Jurkat, Clone E6-1 (cell line): ENCODE measurements around the gene FUT8. TPM values are rescaled to one million over a fixed set of nuclear protein-coding genes. Genes with fewer than 3 reads are reported as not detected.

Experiments
- DNase-seq: peaks from one replicate; pipeline ENCODE4 v3.0.0-alpha.2; 2011; ENCODE audit warnings: low read depth, low spot score
- H3K4me3 ChIP-seq: 2 replicates; pipeline ENCODE4 v1.5.1; 2011; ENCODE audit warnings: mild to moderate bottlenecking, low read length, control low read depth, moderate library complexity
- polyA plus RNA-seq: library from polyadenylated mRNA; unstranded; fragments of >200 nt; gene quantifications from one replicate; pipeline ENCODE4 v1.2.1, GENCODE V29; 2012; ENCODE audit warnings: missing spikeins; ENCODE audit not compliant: insufficient read length, insufficient read depth

The FUT8 gene
- polyA plus RNA-seq = 41.8 TPM

DNA sequence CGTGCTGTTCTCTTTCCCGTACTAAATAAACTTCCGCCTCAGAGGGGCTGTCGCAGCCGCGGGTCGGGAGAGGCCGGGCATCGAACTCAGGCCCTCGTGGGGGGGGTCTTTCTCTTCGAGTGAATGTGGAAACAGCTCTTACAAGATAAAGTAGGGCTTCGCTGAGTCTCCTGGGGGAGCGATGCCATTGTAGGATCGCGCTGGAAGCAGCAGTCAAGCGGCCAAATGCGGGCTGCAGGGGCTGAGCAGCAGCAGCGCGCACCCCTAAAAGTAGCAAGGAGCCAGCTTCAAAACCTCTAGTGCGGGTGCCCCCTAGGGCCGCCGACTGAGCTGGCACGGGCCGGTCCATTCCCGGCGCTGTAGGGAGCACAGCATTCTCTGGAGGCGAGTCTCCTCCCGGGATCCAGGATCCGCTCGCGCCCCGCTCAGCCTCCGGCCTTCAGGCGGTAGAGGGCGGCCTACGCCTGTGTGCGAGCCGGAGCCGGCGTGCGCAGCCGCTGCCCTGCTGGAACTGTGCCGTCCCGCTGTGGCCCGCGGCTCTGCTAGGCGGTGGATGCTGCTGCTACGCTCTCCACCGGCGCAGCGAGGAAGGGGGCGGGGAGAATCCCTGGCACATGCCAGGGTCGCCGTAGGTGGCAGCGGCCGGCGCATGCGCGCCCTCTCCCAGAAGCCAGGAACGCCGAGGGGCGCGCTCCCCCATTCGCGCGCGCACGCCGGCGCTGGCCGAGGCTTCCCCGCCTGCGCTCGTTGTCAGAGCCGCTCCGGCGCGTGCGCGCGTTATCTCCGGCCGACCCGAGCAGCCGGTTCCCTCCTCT lies at the start of gene FUT8:
Gene FUT8 (plus strand): TSS at position 699 of the 815 bp plus-strand sequence. CDS start 148,834 bp downstream, outside the sequence.
- H3K4me3 ChIP-seq = peak within 1 kb of the TSS; percentile 67
- peak; percentile 93 for DNase-seq

DNA sequence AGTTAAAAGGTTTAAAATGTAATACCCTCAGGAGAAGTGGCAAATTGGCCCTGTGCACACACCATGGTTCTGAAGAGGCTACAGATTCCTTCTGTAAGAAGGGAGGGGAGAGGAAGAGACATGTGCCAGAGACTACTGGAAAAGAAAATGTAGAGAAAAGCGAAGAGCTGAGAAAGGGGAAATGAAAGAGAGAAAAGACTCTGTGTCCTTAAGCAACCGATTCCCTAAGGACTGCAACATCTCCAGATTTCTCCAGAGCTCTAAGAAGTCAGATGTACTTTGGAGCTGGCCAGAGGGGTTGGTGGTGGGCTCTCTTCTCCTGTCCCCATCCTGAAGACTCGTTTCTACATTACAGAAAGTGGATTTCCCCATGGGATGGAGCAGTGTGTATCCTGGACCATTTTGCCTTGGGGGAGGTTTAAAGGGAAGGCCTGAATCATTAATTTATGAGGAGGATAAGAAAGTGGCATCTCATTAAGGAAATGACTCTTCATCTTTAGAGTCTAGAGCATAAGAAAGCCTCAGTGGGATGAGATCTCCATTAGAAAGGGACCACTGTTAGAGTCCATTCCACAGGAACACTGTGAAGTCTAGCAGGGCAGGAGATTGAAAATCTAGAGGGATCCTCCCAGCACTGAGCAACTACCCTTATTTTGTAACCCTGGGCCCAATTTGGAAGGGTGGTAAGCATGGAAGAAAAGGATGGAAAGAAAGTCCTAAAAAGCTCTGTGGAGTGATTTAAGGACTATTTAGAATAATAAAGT lies 45.5 kb upstream of the FUT8 start:
- DNase-seq = no peak
- H3K4me3 ChIP-seq = no peak overlapping the region

DNA sequence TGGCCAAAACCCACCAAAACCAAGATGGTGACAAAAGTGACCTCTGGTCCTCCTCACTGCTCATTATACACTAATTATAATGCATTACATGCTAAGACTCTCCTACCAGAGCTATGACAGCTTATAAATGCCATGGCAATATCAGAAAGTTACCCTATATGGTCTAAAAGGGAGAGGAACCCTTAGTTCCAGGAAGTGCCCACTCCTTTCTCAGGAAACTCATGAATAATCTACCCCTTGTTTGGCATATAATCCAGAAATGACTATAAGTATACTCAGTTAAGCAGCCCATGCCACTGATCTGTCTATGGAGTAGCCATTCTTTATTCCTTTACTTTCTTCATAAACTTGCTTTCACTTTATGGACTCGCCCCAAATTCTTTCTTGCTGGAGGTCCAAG lies 43.0 kb upstream of the FUT8 start:
- no peak for DNase-seq
- H3K4me3 ChIP-seq = no peak overlapping the region

DNA sequence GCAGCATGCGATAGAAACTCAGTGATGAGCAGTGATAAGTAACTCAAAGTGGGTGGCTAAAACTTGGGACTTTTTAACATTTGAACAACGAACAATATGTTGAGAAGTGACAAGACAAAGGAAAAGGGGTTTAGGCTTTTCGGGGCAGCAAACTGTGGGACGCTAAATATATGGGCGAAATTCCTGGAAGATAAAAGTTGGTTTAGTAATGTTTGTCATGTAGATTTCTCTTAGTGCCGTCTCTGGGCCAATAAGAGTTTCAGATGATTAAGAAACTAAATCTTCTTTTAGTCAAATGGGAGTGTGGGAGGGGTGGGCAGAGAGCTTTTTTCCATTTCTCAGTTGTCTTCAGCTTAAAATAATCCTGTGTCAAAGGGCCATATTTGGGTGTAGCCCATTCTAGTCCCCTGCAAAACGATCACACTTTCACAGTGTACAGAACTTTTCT lies 41.7 kb upstream of the FUT8 start:
- H3K4me3 ChIP-seq = no peak overlapping the region
- DNase-seq = no peak

DNA sequence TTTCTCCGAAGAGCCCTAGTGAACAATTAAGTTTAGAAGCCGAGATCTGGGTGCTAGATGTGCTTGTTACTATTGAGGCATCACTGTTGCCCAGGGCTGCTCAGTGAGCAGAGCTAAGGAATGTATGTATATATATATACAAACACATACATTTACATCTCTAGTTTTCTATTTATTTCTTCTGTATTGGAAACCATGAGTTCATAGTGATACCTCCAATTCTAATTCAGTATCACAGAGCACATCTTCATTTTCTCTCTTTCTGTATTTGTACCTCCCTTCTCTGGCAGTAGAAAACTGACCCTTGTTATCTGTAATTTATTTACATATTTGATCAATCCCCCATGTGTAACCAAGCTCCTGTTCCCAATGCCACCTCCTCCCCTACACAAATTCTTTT lies 40.7 kb upstream of the FUT8 start:
- no peak for DNase-seq
- H3K4me3 ChIP-seq = no peak overlapping the region

DNA sequence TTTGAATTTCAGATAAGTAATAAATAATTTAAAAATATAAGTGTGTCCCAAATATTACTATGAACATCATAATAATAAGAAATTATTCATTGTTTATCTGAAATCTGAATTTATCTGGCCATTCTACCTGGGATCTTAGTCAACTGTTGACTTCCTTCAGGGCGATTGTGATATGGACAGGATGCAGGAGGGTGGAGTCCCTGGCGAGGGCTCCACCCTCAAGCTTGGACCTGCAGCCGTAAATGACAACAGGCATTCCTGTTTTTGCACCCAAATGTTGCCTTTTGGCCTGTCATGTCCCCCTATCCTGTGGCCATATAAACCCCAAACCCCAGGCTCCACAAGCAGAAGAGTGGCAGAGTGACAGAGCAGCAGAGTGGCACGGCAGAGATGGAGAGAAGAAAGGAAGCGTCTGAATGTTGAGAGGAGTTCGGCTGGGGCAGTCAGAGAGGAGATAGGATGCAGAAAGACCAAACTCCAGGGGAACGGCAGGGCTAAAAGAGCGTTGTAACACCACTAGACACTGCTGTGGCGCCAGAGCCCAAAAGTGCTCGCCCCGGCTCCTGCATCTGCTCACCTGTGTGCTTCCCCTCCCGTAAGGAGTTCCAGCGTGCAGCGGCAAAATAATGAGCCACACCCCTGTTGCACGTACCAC lies 39.4 kb upstream of the FUT8 start:
- H3K4me3 ChIP-seq = no peak overlapping the region
- no peak for DNase-seq

DNA sequence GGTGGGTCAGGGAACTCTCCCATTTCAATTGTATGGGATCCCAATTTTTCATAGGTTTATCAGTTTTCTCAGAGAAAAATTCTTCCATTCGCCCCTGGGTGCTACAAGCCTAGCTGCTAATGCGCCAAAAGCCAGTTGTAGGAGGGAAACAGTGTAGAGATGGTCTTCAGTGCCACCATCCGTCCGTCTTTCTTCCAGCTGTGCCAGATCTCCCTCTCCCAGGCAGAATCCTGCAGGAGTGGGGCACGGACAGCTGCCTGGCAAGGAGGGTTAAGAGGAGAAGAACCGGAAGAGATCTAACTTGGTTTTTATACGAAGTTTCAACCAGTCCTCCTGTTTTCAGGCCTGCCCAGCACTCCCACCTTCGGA lies 38.9 kb upstream of the FUT8 start:
- H3K4me3 ChIP-seq = no peak overlapping the region
- DNase-seq = no peak

DNA sequence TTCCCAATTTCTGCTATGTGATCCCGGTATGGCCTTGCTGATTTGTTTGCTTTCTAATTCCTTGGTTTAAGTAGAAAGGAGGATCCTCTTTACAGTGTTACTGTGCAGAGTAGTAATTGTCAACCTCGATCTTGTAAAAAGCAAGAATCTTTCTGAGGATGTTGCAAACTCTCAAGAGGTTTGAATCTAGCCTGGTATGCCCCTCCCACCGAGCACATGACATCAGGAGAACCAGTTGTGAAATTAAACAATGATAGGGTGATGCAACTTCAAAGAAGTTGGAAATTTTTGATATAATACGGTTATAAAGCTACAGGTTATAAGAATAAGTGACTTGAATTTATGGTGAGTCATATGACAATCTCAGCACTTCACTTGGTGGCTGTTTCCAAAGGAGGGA lies 35.0 kb upstream of the FUT8 start:
- DNase-seq = no peak

DNA sequence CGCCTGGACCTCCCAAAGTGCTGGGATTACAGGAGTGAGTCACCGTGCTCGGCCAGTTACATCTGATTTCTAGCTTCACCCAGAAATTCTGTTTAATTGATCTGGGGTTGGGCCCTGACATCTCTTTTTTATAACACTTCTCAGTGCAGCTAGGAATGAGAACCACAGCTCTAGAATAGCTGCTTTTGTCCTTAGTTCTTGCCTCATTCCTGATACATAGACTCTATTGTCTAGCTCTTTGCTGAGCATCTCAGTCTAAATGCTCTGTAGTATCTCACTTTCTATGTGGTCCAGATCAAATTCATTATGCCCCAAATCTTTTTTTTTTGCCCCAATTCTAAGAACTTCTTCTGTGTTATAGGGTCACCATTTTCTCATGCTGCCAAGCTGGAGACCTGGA lies 29.9 kb upstream of the FUT8 start:
- no peak for DNase-seq
- H3K4me3 ChIP-seq = no peak overlapping the region

More for the DNA sequence above, 35.0 kb upstream of the FUT8 start:
- no peak overlapping the region for H3K4me3 ChIP-seq

DNA sequence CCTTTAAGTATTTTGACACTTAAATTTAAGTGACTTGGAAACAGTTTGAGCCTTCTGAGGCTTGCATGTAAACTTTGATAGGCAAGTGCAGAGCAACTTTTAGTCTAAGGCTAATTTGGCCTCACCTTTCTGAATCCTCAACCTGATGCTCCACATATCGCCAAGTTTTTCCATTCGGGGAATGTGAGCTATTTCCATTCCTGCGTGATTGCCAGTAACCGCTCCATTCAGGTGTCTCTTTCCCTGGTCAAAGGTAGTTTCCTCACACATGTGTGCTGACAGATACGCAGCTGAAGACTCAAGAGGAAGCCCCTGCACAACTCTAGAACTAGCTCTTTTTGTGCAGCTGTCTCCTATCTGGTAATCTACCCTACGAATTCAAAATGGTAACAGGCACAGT lies 25.4 kb upstream of the FUT8 start:
- no peak for DNase-seq
- no peak overlapping the region for H3K4me3 ChIP-seq

DNA sequence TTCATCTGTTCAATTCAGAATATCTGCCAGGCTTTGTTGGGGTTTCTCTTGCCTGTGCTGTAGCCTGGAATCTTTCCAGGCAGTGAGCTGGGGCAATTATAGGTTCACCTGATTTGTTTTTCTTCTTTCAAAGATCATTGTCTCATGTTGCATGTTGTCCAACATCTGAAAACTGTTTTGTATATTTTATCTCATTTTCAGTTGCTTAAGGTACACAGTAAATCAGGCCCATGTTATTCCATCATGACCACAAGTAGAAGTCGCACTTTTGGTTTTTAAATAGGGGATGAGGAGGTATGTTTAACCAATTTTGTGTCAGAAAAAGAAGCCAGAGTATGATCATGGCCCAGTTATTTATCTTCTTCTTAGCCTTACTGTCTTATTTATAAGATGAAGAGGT lies 24.9 kb upstream of the FUT8 start:
- no peak for DNase-seq
- no peak overlapping the region for H3K4me3 ChIP-seq

DNA sequence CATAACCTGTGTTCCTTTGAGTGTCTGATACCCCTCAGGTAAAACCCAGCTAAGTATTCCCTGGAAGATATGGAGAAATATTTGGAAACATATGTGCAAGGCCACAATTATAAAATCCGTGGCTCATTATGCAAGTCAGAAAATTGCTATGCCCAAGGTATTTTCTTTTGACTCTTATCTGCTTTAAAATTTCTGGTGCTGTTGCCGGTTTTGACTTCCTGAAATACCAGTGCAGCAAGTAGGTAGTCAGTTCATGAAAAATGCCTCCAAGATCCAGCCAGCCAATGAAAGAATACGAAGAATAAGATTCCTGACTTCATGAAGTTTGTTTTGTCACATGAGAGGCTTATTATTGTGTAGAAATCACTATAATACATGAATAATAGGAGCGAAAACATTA lies 20.2 kb upstream of the FUT8 start:
- no peak overlapping the region for H3K4me3 ChIP-seq
- DNase-seq = no peak

DNA sequence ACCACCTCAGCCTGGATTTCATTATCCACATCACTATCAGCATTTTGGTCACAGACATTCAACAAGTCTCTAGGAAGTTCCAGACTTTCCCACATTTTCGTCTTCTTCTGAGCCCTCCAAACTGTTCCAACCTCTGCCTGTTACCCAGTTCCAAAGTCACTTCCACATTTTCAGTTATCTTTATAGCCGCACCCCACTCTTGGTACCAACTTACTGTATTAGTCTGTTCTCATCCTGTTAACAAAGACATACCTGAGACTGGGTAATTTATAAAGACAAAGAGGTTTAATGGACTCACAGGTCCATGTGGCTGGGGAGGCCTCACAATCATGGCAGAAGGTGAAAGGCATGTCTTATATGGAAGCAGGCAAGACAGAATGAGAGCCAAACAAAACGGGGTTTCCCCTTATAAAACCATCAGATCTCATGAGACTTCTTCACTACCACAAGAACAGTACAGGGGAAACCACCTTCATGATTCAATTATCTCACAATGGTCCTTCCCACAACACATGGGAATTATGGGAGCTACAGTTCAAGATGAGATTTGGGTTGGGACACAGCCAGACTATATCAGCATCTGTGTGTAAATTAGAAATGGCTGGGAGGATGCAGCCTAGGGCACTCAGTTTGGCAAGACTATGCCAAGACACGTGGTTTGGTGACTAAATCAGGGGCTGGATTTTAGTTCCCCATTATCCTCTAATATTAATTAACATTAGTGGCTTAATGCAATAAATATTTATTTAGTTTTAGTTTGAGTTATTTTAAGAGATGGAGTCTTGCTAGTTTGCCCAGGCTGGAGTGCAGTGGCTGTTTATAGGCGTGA lies 16.2 kb upstream of the FUT8 start:
- DNase-seq = no peak
- H3K4me3 ChIP-seq = no peak overlapping the region

DNA sequence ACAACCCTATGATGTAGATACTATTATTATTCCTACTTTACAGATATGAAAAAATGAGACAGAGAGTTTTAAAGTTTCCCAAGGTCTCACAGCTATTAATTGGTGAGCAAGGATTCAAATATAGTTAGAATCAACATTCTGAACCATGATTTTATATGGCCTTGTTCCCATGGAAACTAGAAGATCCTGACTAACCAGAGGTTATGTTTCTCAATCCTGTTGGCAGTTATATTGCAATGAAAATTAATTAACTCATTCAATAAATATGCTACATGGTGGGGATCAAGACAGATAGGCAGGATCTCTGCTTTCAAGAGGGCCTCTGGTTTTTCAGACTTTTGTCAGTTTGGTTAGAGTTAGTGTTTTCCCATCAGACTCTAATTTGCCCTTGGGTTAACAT lies 9.3 kb upstream of the FUT8 start:
- no peak for DNase-seq
- H3K4me3 ChIP-seq = no peak overlapping the region

DNA sequence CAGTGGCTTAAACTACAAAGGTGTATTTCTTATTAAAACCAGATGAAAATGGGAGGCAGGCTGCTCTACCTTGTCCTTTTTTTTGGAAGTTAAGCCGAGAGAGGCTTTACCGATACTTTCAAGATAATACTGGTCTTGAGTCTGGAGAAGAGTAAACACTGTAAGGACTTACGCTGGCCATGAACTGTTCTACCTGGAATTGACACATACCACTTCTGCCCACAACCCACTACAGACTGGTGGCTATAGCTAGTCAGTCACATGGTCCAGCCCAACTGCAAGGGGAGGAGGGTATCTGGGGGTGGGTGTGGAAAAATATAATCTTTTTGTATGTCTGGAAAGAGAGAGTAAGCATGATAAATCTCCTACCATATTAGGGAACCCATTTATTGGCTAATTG lies 4.4 kb upstream of the FUT8 start:
- no peak for DNase-seq
- H3K4me3 ChIP-seq = no peak overlapping the region

DNA sequence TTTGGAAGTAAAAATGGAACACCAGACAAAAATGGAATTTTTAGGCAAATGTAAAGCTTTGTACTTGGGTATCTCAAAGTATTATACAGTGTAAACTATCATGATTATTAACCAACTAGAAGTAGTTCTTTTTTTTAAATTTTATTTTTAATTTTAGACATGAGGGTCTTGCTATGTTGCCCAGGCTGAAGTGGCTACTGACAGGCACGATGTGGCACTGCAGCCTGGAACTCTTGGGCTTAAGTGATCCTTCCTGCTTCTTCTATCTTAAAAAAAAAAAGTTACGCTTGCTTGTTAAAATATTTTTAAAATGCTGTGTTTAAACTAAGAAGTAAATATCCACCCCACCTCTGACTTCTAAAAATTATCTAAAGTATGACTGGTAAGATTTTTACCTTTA lies 1.9 kb upstream of the FUT8 start:
- DNase-seq = no peak
- H3K4me3 ChIP-seq = no peak overlapping the region

DNA sequence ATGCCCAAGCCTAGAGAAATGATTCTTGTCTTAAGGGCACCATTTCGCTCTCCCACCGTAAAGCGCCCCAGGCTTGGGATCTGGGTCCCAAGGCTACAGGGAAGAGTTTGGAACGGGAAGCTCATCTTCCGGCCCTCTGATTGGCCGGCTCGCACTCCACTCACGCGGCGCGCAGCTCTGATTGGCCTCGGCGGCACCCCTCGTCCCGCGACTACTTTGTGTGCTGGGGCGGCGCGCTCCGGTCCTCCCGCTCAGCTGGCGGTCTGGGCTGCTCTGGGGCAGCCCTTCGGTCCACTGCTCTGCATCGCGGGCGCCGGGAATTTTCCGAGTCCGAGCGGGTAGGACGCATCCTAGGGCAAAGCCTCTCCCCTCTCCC lies 886 bp upstream of the FUT8 start:
- H3K4me3 ChIP-seq = peak overlapping the region; percentile 67
- DNase-seq = peak; percentile 73

DNA sequence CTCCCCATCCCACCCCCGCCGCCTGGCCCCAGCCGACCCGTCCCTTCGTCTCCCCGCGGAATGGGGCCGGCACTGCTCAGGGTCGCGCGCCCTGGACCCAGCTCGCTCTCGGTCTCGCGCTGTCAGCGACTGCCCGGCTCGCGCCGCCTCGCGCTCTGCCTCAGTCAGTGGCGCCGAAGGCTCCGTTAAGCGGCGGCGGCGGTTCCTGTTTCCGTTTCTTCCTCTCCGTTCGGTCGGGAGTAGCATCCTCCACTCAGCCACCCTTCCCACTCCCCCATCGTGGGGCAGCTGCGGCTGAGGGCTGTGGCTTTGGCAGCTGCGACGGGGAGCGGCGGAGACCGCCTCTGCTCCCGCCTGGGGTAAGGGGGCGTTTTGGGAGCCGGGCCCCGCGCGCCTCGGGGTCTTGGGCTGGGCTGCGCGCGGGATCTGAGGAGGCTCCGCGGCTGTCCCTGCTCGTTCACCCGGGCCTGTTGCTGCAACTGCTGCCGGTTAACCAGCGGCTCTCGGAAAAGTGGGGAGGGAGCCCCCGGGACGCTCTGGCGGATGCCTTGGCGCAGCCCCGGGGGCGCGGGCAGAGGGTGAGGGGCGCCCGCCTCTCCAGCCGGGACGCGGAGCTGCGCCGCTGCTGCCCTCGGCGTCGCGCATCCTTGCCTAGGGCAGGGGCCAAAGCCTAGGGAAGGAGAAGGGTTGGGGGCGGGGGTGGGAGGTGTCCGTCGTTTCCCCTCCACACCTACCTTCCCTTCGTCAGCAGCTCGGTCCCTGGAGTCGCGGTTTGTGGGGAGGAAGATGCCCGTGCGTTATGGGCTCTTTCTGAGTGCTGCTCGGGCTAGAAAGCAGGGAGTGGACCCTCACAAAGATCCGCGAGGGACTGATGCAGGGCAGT lies 567 bp downstream of the FUT8 start:
- H3K4me3 ChIP-seq = peak overlapping the region; percentile 67
- peak; percentile 57 for DNase-seq
